Measurements from ENCODE around the gene FANCE.

Gene FANCE

GRCh38 chr6:35468181-35468979 lies 16.2 kb downstream of the FANCE start, which contains the start of gene RPL10A:
RPL10A (plus strand) TSS chr6:35468401; CDS start chr6:35468435, 34 bp downstream.
- peak; percentile 95 for DNase-seq (ENCODE audit: low read depth)

- DNase-seq (ENCODE audit: low read depth), result no peak
Measured at GRCh38 chr6:35468980-35469750, 17.0 kb downstream of the FANCE start.

GRCh38 chr6:35469751-35470662 lies 17.9 kb downstream of the FANCE start:
- no peak for DNase-seq (ENCODE audit: low read depth)

GRCh38 chr6:35470663-35471120 lies 18.6 kb downstream of the FANCE start:
- no peak for DNase-seq (ENCODE audit: low read depth)

GRCh38 chr6:35471836-35472345 lies 19.8 kb downstream of the FANCE start:
- DNase-seq (ENCODE audit: low read depth), result no peak

GRCh38 chr6:35473075-35473849 lies 21.1 kb downstream of the FANCE start:
- no peak for DNase-seq (ENCODE audit: low read depth)

- no peak for DNase-seq (ENCODE audit: low read depth)
Measured at GRCh38 chr6:35473850-35474130, 21.7 kb downstream of the FANCE start.

GRCh38 chr6:35474131-35474941 lies 22.2 kb downstream of the FANCE start:
- no peak for DNase-seq (ENCODE audit: low read depth)

- no peak for DNase-seq (ENCODE audit: low read depth)
Measured at GRCh38 chr6:35474942-35475570, 22.9 kb downstream of the FANCE start.

GRCh38 chr6:35475573-35475972 lies 23.4 kb downstream of the FANCE start:
- DNase-seq (ENCODE audit: low read depth), result no peak

- no peak for DNase-seq (ENCODE audit: low read depth)
Measured at GRCh38 chr6:35476004-35476403, 23.9 kb downstream of the FANCE start.

- no peak for DNase-seq (ENCODE audit: low read depth)
Measured at GRCh38 chr6:35477028-35477427, 24.9 kb downstream of the FANCE start.

- DNase-seq (ENCODE audit: low read depth), result no peak
Measured at GRCh38 chr6:35477551-35478179, 25.5 kb downstream of the FANCE start.

GRCh38 chr6:35478259-35478658 lies 26.1 kb downstream of the FANCE start:
- no peak for DNase-seq (ENCODE audit: low read depth)

- DNase-seq (ENCODE audit: low read depth), result no peak
Measured at GRCh38 chr6:35480176-35480575, 28.0 kb downstream of the FANCE start.

GRCh38 chr6:35481226-35481625 lies 29.1 kb downstream of the FANCE start:
- no peak for DNase-seq (ENCODE audit: low read depth)

GRCh38 chr6:35483062-35483461 lies 30.9 kb downstream of the FANCE start:
- no peak for DNase-seq (ENCODE audit: low read depth)

- no peak for DNase-seq (ENCODE audit: low read depth)
Measured at GRCh38 chr6:35483490-35483889, 31.4 kb downstream of the FANCE start.

- DNase-seq (ENCODE audit: low read depth), result no peak
Measured at GRCh38 chr6:35483893-35484645, 31.9 kb downstream of the FANCE start.
